GM23338 (cell line): Measurements from ENCODE around the gene UGDH.

Experiments used
- CREB1 ChIP-seq: fragments of 250-450 bp; sonication (Bioruptor Pico); IDR thresholded peaks from 2 replicates; pipeline ENCODE4 v1.5.0; 2020; ENCODE audit warnings: low read depth, mild to moderate bottlenecking, moderate library complexity
- CTCF ChIP-seq, 2 experiments: fragments of 200-600 bp in 1 of 2; sonication (generic) in 1 of 2; conservative IDR thresholded peaks; 2 replicates each; pipeline versions ENCODE4 v1.5.1 to v1.6.1; 2016 to 2017; ENCODE audit warnings: antibody characterized with exemption in 2 of 2, low read depth in 2 of 2, mild to moderate bottlenecking in 2 of 2, moderate library complexity in 1 of 2
- TF ChIP-seq, protein P1 (sequence below): IDR thresholded peaks from one replicate; pipeline ENCODE4 v1.6.1; 2018; ENCODE audit warnings: antibody characterized with exemption; ENCODE audit not compliant: unreplicated experiment

- TF ChIP-seq CREB1 (CRISPR knock-in tag) (no peak), CTCF (conservative IDR thresholded peaks at IDR 0.05; ENCODE audit: low read depth in 2 of 2) (no peak)
- TF ChIP-seq, protein P1, sequence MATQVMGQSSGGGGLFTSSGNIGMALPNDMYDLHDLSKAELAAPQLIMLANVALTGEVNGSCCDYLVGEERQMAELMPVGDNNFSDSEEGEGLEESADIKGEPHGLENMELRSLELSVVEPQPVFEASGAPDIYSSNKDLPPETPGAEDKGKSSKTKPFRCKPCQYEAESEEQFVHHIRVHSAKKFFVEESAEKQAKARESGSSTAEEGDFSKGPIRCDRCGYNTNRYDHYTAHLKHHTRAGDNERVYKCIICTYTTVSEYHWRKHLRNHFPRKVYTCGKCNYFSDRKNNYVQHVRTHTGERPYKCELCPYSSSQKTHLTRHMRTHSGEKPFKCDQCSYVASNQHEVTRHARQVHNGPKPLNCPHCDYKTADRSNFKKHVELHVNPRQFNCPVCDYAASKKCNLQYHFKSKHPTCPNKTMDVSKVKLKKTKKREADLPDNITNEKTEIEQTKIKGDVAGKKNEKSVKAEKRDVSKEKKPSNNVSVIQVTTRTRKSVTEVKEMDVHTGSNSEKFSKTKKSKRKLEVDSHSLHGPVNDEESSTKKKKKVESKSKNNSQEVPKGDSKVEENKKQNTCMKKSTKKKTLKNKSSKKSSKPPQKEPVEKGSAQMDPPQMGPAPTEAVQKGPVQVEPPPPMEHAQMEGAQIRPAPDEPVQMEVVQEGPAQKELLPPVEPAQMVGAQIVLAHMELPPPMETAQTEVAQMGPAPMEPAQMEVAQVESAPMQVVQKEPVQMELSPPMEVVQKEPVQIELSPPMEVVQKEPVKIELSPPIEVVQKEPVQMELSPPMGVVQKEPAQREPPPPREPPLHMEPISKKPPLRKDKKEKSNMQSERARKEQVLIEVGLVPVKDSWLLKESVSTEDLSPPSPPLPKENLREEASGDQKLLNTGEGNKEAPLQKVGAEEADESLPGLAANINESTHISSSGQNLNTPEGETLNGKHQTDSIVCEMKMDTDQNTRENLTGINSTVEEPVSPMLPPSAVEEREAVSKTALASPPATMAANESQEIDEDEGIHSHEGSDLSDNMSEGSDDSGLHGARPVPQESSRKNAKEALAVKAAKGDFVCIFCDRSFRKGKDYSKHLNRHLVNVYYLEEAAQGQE: no peak
These were observed 74.9 kb downstream of the UGDH start for GRCh38 chr4:39452153-39452859.
